HepG2 (cell line): ENCODE results near the gene RER1. TPM values are rescaled to one million over a fixed set of nuclear protein-coding genes. Genes with fewer than 3 reads are reported as not detected.

Experiments
- GLI4 ChIP-seq: sonication (generic); formaldehyde crosslinking; IDR thresholded peaks from 2 replicates; pipeline ENCODE4 v1.5.1; 2020; ENCODE audit warnings: missing genetic modification reagents, mild to moderate bottlenecking, moderate library complexity, borderline replicate concordance
- IKZF1 ChIP-seq: fragments of 450-650 bp; IDR thresholded peaks from 2 replicates; pipeline ENCODE4 v1.7.1; 2016
- IRX3 ChIP-seq: sonication (generic); formaldehyde crosslinking; IDR thresholded peaks from 2 replicates; pipeline ENCODE4 v1.8.1; 2023; ENCODE audit warnings: mild to moderate bottlenecking, low read depth, missing genetic modification reagents, borderline replicate concordance
- NR3C1 ChIP-seq: sonication (generic); formaldehyde crosslinking; IDR thresholded peaks from 2 replicates; pipeline ENCODE4 v1.4.0; 2020; ENCODE audit warnings: missing genetic modification reagents
- PAWR ChIP-seq: sonication (generic); formaldehyde crosslinking; IDR thresholded peaks from 2 replicates; pipeline ENCODE4 v1.4.0; 2020; ENCODE audit warnings: missing genetic modification reagents, mild to moderate bottlenecking, borderline replicate concordance
- SP1 ChIP-seq, 2 experiments: fragments of 450-650 bp in 1 of 2; sonication (generic) in 1 of 2; formaldehyde crosslinking in 1 of 2; IDR thresholded peaks; 2 replicates each; pipeline versions ENCODE4 v1.4.0 to v1.6.1; 2016 to 2020; ENCODE audit warnings: missing genetic modification reagents in 1 of 2
- SRSF4 ChIP-seq: fragments of 200-400 bp; formaldehyde crosslinking; IDR thresholded peaks from one replicate; pipeline ENCODE4 v1.6.1; 2018; ENCODE audit warnings: mild to moderate bottlenecking, low read depth, low read length, moderate library complexity; ENCODE audit not compliant: poor library complexity, severe bottlenecking
- SSRP1 ChIP-seq: IDR thresholded peaks from 2 replicates; pipeline ENCODE4 v1.6.1; 2016; ENCODE audit warnings: control low read depth
- TBX3 ChIP-seq: fragments of 450-650 bp; IDR thresholded peaks from 2 replicates; pipeline ENCODE4 v1.6.1; 2017; ENCODE audit warnings: antibody characterized with exemption, mild to moderate bottlenecking, inconsistent platforms, borderline replicate concordance
- ZBTB42 ChIP-seq: sonication (generic); formaldehyde crosslinking; IDR thresholded peaks from 2 replicates; pipeline ENCODE4 v1.5.0; 2020; ENCODE audit warnings: mild to moderate bottlenecking, missing genetic modification reagents
- polyA plus RNA-seq, 8 experiments: library from polyadenylated mRNA; depleted of rRNA in 3 of 8; stranded (reverse) in 7 of 8; unstranded in 1 of 8; fragments of >200 nt; fragmentation: Illumina TruSeq in 4 of 8; extraction: Trizol in 4 of 8; gene quantifications; 2 replicates each; pipeline versions ENCODE4 v1.2.1 to v1.2.3, GENCODE V29; 2011 to 2016; ENCODE audit warnings: low read depth in 4 of 8, missing spikeins in 1 of 8, mixed read lengths in 1 of 8; ENCODE audit not compliant: insufficient read depth in 1 of 8
- total RNA-seq, 5 experiments: library from RNA; depleted of rRNA; stranded (reverse); fragments of >200 nt; fragmentation: Illumina TruSeq; extraction: Trizol; gene quantifications; 2 replicates each; pipeline ENCODE4 v1.2.3, GENCODE V29; 2016; ENCODE audit warnings: low read depth in 1 of 5
- TF ChIP-seq, protein P1 (sequence below): sonication (generic); formaldehyde crosslinking; IDR thresholded peaks from 2 replicates; pipeline ENCODE4 v1.4.0; 2020; ENCODE audit warnings: missing genetic modification reagents
- TF ChIP-seq, protein P2 (sequence below): sonication (generic); formaldehyde crosslinking; IDR thresholded peaks from 2 replicates; pipeline ENCODE4 v1.5.0; 2020; ENCODE audit warnings: missing genetic modification reagents, mild to moderate bottlenecking, borderline replicate concordance
- TF ChIP-seq, protein P3 (sequence below): sonication (generic); formaldehyde crosslinking; IDR thresholded peaks from 2 replicates; pipeline ENCODE4 v1.8.0; 2022; ENCODE audit warnings: missing genetic modification reagents, low read depth, mild to moderate bottlenecking, borderline replicate concordance
- TF ChIP-seq, protein P4 (sequence below): sonication (generic); formaldehyde crosslinking; IDR thresholded peaks from 2 replicates; pipeline ENCODE4 v1.4.0; 2020; ENCODE audit warnings: mild to moderate bottlenecking, missing genetic modification reagents

The RER1 gene
- total and polyA plus RNA-seq, 2 of the 13 experiments (the other 11 are each of a cell fraction or from before 2014, with no cell fraction given), result 128 to 164 TPM

DNA sequence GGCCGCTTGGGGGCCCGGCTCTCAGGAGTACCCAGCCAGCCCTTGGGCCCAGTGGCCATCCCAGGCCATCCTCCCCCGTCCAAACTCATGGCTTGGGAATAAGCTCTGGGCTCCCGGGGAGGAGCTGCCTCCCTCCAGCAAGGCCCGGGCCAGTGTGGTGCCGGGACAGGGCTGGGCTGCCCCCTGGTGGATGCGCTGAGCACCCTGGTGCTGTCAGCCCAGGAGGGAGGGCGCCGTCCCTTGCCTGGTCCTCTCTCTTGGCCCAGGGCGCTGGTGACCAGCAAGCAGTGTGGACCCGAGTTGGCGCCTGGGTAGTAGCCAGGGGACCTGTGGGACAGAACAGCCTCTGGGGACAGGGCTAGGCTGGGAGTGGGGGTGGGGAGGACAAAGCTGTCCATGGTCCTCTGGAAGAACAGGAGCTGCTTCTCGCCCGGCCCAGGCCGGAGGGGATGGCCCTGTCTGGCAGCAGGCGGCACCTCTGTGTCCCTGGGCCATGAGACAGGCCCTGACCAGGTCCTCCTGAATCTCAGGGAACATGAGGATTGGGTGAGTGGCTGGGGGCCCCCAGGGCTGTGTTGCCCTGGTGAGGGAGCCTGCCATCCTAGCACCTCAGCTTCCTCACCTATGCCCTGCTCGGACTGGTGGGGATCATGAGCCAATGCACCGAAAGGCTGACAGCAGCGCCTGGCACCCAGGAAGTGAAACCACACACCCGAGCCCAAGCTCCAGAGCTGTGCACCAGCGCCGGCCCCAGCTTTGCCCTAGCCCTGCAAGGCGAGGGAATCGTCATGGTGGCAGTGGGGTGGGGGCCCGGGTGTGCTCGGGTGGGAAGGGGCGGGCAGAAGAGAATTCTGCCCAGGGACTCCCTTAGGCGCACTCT lies 9.7 kb upstream of the RER1 start (continued):
- TF ChIP-seq ZBTB42 (CRISPR knock-in tag), result no peak
- no peak for TF ChIP-seq NR3C1
- TF ChIP-seq, protein P1, sequence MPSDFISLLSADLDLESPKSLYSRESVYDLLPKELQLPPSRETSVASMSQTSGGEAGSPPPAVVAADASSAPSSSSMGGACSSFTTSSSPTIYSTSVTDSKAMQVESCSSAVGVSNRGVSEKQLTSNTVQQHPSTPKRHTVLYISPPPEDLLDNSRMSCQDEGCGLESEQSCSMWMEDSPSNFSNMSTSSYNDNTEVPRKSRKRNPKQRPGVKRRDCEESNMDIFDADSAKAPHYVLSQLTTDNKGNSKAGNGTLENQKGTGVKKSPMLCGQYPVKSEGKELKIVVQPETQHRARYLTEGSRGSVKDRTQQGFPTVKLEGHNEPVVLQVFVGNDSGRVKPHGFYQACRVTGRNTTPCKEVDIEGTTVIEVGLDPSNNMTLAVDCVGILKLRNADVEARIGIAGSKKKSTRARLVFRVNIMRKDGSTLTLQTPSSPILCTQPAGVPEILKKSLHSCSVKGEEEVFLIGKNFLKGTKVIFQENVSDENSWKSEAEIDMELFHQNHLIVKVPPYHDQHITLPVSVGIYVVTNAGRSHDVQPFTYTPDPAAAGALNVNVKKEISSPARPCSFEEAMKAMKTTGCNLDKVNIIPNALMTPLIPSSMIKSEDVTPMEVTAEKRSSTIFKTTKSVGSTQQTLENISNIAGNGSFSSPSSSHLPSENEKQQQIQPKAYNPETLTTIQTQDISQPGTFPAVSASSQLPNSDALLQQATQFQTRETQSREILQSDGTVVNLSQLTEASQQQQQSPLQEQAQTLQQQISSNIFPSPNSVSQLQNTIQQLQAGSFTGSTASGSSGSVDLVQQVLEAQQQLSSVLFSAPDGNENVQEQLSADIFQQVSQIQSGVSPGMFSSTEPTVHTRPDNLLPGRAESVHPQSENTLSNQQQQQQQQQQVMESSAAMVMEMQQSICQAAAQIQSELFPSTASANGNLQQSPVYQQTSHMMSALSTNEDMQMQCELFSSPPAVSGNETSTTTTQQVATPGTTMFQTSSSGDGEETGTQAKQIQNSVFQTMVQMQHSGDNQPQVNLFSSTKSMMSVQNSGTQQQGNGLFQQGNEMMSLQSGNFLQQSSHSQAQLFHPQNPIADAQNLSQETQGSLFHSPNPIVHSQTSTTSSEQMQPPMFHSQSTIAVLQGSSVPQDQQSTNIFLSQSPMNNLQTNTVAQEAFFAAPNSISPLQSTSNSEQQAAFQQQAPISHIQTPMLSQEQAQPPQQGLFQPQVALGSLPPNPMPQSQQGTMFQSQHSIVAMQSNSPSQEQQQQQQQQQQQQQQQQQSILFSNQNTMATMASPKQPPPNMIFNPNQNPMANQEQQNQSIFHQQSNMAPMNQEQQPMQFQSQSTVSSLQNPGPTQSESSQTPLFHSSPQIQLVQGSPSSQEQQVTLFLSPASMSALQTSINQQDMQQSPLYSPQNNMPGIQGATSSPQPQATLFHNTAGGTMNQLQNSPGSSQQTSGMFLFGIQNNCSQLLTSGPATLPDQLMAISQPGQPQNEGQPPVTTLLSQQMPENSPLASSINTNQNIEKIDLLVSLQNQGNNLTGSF (CRISPR knock-in tag), result no peak
- TF ChIP-seq SRSF4, result no peak
- TF ChIP-seq SSRP1, result 0 out of 2 replicates have a peak, but pooled peaks have one; percentile 53
- TF ChIP-seq SP1 (IDR thresholded peaks at IDR 0.05), result no peak
- peak; percentile 45; the same call in 1 of the 2 replicates for TF ChIP-seq SP1 (CRISPR knock-in tag; IDR thresholded peaks at IDR 0.05)
- TF ChIP-seq TBX3, result no peak
- TF ChIP-seq, protein P2, sequence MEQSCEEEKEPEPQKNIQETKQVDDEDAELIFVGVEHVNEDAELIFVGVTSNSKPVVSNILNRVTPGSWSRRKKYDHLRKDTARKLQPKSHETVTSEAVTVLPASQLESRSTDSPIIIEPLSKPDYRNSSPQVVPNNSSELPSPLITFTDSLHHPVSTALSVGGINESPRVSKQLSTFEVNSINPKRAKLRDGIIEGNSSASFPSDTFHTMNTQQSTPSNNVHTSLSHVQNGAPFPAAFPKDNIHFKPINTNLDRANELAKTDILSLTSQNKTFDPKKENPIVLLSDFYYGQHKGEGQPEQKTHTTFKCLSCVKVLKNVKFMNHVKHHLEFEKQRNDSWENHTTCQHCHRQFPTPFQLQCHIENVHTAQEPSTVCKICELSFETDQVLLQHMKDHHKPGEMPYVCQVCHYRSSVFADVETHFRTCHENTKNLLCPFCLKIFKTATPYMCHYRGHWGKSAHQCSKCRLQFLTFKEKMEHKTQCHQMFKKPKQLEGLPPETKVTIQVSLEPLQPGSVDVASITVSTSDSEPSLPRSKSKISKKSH (CRISPR knock-in tag), result no peak
- TF ChIP-seq GLI4 (CRISPR knock-in tag), result no peak
- no peak for TF ChIP-seq IRX3 (CRISPR knock-in tag)
- no peak for TF ChIP-seq PAWR
- TF ChIP-seq, protein P3, sequence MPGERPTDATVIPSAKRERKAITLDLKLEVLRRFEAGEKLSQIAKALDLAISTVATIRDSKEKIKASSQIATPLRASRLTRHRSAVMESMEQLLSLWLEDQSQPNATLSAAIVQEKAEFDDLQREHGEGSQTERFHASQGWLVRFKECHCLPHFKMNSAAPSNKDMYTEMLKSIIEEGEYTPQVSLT, result no peak
- TF ChIP-seq, protein P4, sequence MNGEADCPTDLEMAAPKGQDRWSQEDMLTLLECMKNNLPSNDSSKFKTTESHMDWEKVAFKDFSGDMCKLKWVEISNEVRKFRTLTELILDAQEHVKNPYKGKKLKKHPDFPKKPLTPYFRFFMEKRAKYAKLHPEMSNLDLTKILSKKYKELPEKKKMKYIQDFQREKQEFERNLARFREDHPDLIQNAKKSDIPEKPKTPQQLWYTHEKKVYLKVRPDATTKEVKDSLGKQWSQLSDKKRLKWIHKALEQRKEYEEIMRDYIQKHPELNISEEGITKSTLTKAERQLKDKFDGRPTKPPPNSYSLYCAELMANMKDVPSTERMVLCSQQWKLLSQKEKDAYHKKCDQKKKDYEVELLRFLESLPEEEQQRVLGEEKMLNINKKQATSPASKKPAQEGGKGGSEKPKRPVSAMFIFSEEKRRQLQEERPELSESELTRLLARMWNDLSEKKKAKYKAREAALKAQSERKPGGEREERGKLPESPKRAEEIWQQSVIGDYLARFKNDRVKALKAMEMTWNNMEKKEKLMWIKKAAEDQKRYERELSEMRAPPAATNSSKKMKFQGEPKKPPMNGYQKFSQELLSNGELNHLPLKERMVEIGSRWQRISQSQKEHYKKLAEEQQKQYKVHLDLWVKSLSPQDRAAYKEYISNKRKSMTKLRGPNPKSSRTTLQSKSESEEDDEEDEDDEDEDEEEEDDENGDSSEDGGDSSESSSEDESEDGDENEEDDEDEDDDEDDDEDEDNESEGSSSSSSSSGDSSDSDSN, result 0 out of 2 replicates have a peak, but pooled peaks have one; percentile 18
- no peak for TF ChIP-seq IKZF1
